BJ (cell line): ENCODE measurements around the gene STK40. TPM values are rescaled to one million over a fixed set of nuclear protein-coding genes. Genes with fewer than 3 reads are reported as not detected.

ENCODE experiments used
- CTCF ChIA-PET: fragments of 350-600 bp; formaldehyde crosslinking; extraction: SDS; loops from one replicate; lab custom pipeline; 2021; ENCODE audit warnings: antibody characterized with exemption, inconsistent platforms; lab: Yijun Ruan, JAX
- POLR2A ChIA-PET: fragments of 300-600 bp; sonication (Branson Sonifier 250); formaldehyde crosslinking; extraction: SDS; loops from one replicate; lab custom pipeline; 2021; ENCODE audit warnings: antibody characterized with exemption; lab: Charles Lee
- DNase-seq: peaks from one replicate; pipeline ENCODE4 v3.0.0-alpha.2; 2011; ENCODE audit warnings: low read depth
- H3K27me3 ChIP-seq: 2 replicates; pipeline ENCODE4 v1.6.0; 2011; ENCODE audit warnings: low read length; ENCODE audit not compliant: control insufficient read depth, insufficient read depth
- H3K36me3 ChIP-seq: 2 replicates; pipeline ENCODE4 v1.5.1; 2011; ENCODE audit warnings: low read length; ENCODE audit not compliant: control insufficient read depth, insufficient read depth
- H3K4me3 ChIP-seq: 2 replicates; pipeline ENCODE4 v1.5.1; 2011; ENCODE audit warnings: low read depth, mild to moderate bottlenecking, control low read depth, low read length
- CTCF ChIP-seq: IDR thresholded peaks from 2 replicates; pipeline ENCODE4 v1.5.1; 2011; ENCODE audit warnings: low read depth, mild to moderate bottlenecking, control low read depth, inconsistent platforms, low read length, moderate library complexity; ENCODE audit not compliant: insufficient read depth
- polyA plus RNA-seq: library from polyadenylated mRNA; depleted of rRNA; stranded (reverse); fragments of >200 nt; gene quantifications from 2 replicates; pipeline ENCODE4 v1.2.3, GENCODE V29; 2011

The STK40 gene
- polyA plus RNA-seq, 1 experiment: 29.5 TPM

DNA sequence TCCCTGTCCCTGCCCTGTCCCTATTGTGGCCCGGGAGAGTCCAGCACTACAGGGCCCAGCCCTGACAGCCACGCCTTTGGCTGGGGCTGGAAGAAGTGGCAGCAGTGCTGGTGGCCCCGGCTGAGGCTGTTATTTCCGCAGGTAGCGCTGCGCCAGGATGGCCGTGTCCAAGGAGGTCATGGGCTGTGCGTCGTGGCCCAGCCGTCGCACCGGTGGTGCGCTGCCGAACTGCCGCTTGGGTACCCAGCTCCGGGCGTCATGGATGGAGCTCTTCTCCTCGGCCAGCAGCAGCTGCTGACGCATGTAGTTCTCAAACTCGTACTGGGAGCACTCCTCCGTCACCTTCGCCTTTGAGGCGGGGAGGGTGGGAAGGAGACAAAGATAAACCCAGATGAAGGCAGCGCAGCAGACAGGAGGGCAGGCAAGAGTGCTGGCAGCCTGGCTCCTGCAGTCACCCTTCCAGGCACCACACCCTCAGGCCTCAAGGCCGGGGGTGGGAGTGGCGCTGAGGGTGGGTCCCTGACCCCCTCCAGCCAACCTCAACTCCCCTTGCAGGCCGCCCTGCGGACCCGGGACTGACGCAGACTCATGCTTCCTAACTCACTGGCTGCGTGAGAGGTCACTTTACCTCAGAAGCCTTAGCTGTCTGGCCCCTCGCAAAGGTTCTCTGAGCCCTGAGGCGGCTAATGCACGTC is 44.0 kb downstream of the STK40 start:
- no peak for TF ChIP-seq CTCF
- no peak for DNase-seq
- no peak overlapping the region for H3K4me3 ChIP-seq
- ChIA-PET CTCF (interaction anchor here (0.5 to 7.0 kb wide), 23 partner anchors 8 to 193 kb away, joined by 3 to 88 read pairs (median 11); partner anchors contain the start of genes EVA1B, LSM10, SH3D21 and TRAPPC3), POLR2A (no interaction called here)
- no peaks in the 10 kb centered on the region for H3K27me3 ChIP-seq
- H3K36me3 ChIP-seq: peaks cover 34% of the 10 kb centered on the region

GRCh38 chr1:36339615-36340014 is 46.1 kb downstream of the STK40 start:
- Histone ChIP-seq H3K27me3 (no peaks in the 10 kb centered on the region), H3K36me3 (peaks cover 24% of the 10 kb centered on the region), H3K4me3 (no peak overlapping the region)
- ChIA-PET POLR2A (no interaction called here), CTCF (no interaction called here)
- no peak for TF ChIP-seq CTCF
- DNase-seq: no peak

GRCh38 chr1:36339215-36339614 is 46.5 kb downstream of the STK40 start:
- ChIA-PET CTCF (interaction anchor here (1.5 kb wide), 1 partner anchor 12 kb away, joined by 3 read pairs; no protein-coding TSS in a partner anchor), POLR2A (no interaction called here)
- Histone ChIP-seq H3K27me3 (no peaks in the 10 kb centered on the region), H3K36me3 (peaks cover 22% of the 10 kb centered on the region), H3K4me3 (no peak overlapping the region)
- DNase-seq: no peak
- TF ChIP-seq CTCF: no peak

- no peaks in the 10 kb centered on the region for H3K27me3 ChIP-seq
- H3K4me3 ChIP-seq: no peak overlapping the region
- no peak for TF ChIP-seq CTCF
- ChIA-PET CTCF (interaction anchor here (1.5 kb wide), 1 partner anchor 11 kb away, joined by 3 read pairs; no protein-coding TSS in a partner anchor), POLR2A (no interaction called here)
- DNase-seq: no peak
- peaks cover 16% of the 10 kb centered on the region for H3K36me3 ChIP-seq
These were observed 47.9 kb downstream of the STK40 start for GRCh38 chr1:36337830-36338229.

DNA sequence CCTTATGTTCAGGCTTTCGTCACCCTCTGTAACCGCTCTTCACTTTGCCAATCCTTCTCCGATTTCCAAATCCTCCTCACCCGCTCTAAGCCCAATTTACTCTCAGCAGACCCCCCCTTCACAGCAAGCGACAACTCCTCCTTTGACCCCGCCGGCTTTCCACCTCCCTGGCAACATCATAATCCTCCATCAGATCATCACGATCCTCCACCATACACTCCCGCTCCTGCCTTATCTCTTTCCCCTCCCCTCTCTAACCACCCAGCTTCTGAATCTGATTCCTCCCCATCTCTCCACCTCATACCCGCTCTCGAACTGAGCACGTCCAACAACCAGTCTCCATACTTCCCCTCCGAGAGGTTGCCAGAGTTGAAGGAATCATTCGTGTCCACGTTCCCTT is 54.8 kb downstream of the STK40 start:
- DNase-seq: no peak
- H3K36me3 ChIP-seq: peaks cover 3% of the 10 kb centered on the region
- ChIA-PET POLR2A (no interaction called here), CTCF (interaction anchor here (1.4 kb wide), 1 partner anchor 12 kb away, joined by 11 read pairs; no protein-coding TSS in a partner anchor)
- TF ChIP-seq CTCF: no peak
- H3K4me3 ChIP-seq: no peak overlapping the region
- H3K27me3 ChIP-seq: no peaks in the 10 kb centered on the region
